GM12875 (cell line): ENCODE results near the gene DOCK11.

ENCODE experiments used
- H3K4me3 ChIP-seq: one replicate; pipeline ENCODE4 v1.5.1; 2011; ENCODE audit warnings: low read depth, low read length, control low read depth
- CTCF ChIP-seq: IDR thresholded peaks from 2 replicates; pipeline ENCODE4 v1.5.1; 2011; ENCODE audit warnings: low read depth, mild to moderate bottlenecking, control low read depth, inconsistent platforms, low read length, moderate library complexity, borderline replicate concordance; ENCODE audit not compliant: insufficient read depth

DOCK11 gene

GRCh38 chrX:118545510-118545909 is 49.9 kb downstream of the DOCK11 start:
- H3K4me3 ChIP-seq, result no peak overlapping the region
- TF ChIP-seq CTCF, result no peak

- TF ChIP-seq CTCF, result no peak
- H3K4me3 ChIP-seq, result no peak overlapping the region
These were observed 53.2 kb downstream of the DOCK11 start for GRCh38 chrX:118548841-118549240.

- no peak overlapping the region for H3K4me3 ChIP-seq
- no peak for TF ChIP-seq CTCF
These were observed 55.2 kb downstream of the DOCK11 start for GRCh38 chrX:118550792-118551191.

GRCh38 chrX:118551426-118551825 is 55.8 kb downstream of the DOCK11 start:
- no peak for TF ChIP-seq CTCF
- H3K4me3 ChIP-seq, result no peak overlapping the region

- H3K4me3 ChIP-seq, result no peak overlapping the region
- TF ChIP-seq CTCF, result no peak
These were observed 56.7 kb downstream of the DOCK11 start for GRCh38 chrX:118552121-118552900.

- no peak overlapping the region for H3K4me3 ChIP-seq
- no peak for TF ChIP-seq CTCF
These were observed 57.6 kb downstream of the DOCK11 start for GRCh38 chrX:118553042-118553710.

GRCh38 chrX:118554511-118554910 is 58.9 kb downstream of the DOCK11 start:
- TF ChIP-seq CTCF, result no peak
- no peak overlapping the region for H3K4me3 ChIP-seq
